GM19023 (cell line): ENCODE measurements around the gene DNM1.
"Not testable (repeated sequence)": the region's sequence is repeated elsewhere in the genome, so short reads cannot be mapped to it uniquely, and the experiment has no call there.

Source experiments
- ATAC-seq: cut with Tn5 transposase; IDR thresholded peaks from one replicate; pipeline ENCODE4 v1.9.1; 2021; ENCODE audit warnings: mild to moderate bottlenecking, moderate library complexity; ENCODE audit not compliant: unreplicated experiment

Gene DNM1

GRCh38 chr9:128222880-128223670, 19.9 kb downstream of the DNM1 start:
- ATAC-seq: no peak

- ATAC-seq: no peak
Measured at GRCh38 chr9:128224877-128225276, 21.7 kb downstream of the DNM1 start.

- no peak for ATAC-seq
Measured at GRCh38 chr9:128225770-128226411, 22.7 kb downstream of the DNM1 start.

- no peak for ATAC-seq
Measured at GRCh38 chr9:128226412-128226801, 23.2 kb downstream of the DNM1 start.

- not testable (repeated sequence) for ATAC-seq
Measured at GRCh38 chr9:128230897-128231296, 27.7 kb downstream of the DNM1 start.

GRCh38 chr9:128231638-128232527, 28.7 kb downstream of the DNM1 start:
- ATAC-seq: no peak

GRCh38 chr9:128232528-128233428, 29.6 kb downstream of the DNM1 start:
- no peak for ATAC-seq

- ATAC-seq: no peak
Measured at GRCh38 chr9:128233817-128234406, 30.7 kb downstream of the DNM1 start.

GRCh38 chr9:128242124-128242523, 38.9 kb downstream of the DNM1 start:
- ATAC-seq: no peak

GRCh38 chr9:128242828-128243214, 39.6 kb downstream of the DNM1 start:
- ATAC-seq: no peak

- ATAC-seq: no peak
Measured at GRCh38 chr9:128243215-128244018, 40.2 kb downstream of the DNM1 start.

- no peak for ATAC-seq
Measured at GRCh38 chr9:128244091-128244836, 41.1 kb downstream of the DNM1 start.

GRCh38 chr9:128244837-128245231, 41.7 kb downstream of the DNM1 start:
- no peak for ATAC-seq

- ATAC-seq: no peak
Measured at GRCh38 chr9:128245421-128246151, 42.4 kb downstream of the DNM1 start.

GRCh38 chr9:128246471-128246870, 43.3 kb downstream of the DNM1 start:
- ATAC-seq: no peak

- no peak for ATAC-seq
Measured at GRCh38 chr9:128247226-128247803, 44.1 kb downstream of the DNM1 start.

GRCh38 chr9:128249558-128249907, 46.4 kb downstream of the DNM1 start:
- no peak for ATAC-seq
